HepG2 (cell line): ENCODE data around the gene CEBPE. TPM values are rescaled to one million over a fixed set of nuclear protein-coding genes. Genes with fewer than 3 reads are reported as not detected.

Experiments
- ATAC-seq: fragments of 200-7000 bp; cut with Tn5 transposase; 3 replicates; pipeline ENCODE4 v1.9.1; 2020; ENCODE audit warnings: mild to moderate bottlenecking, moderate library complexity
- BruUV-seq: library from RNA; stranded (reverse); fragments of 400-500 nt; replicated peaks from 2 replicates; lab custom pipeline; 2021; lab: Mats Ljungman, UMichigan
- CTCF ChIA-PET: fragments of 300-600 bp; formaldehyde crosslinking; extraction: SDS; loops from one replicate; lab custom pipeline; 2021; ENCODE audit warnings: low total read pairs, inconsistent platforms, low intra/inter-chr PET ratio; lab: Yijun Ruan, JAX
- POLR2A ChIA-PET: fragments of 350-600 bp; sonication (Branson Sonifier 250); formaldehyde crosslinking; loops from one replicate; lab custom pipeline; 2020; ENCODE audit warnings: antibody characterized with exemption, inconsistent platforms; lab: Yijun Ruan, JAX
- DNase-seq: peaks from one replicate; pipeline ENCODE4 v3.0.0-alpha.2; 2015; ENCODE audit warnings: low spot score
- FAIRE-seq: peaks from 3 replicates; lab custom pipeline; 2011; peaks lifted over from hg19 to GRCh38; lab: Jason Lieb, UNC
- H2AFZ ChIP-seq: one replicate; pipeline ENCODE4 v1.6.1; 2011; ENCODE audit warnings: low read length, inconsistent platforms
- H3K27ac ChIP-seq: fragments of 300-600 bp; 3 replicates; pipeline ENCODE4 v1.8.0; 2011; ENCODE audit warnings: mixed run types, mild to moderate bottlenecking, mixed read lengths, low read length, inconsistent platforms; ENCODE audit not compliant: insufficient read depth; ENCODE audit errors: extremely low read length
- H3K27me3 ChIP-seq, 2 experiments: fragments of 200-600 bp in 1 of 2; 2 replicates in 1 of 2; 3 replicates in 1 of 2; pipeline versions ENCODE4 v1.6.0 to v1.8.0; 2011; ENCODE audit warnings: low read length in 2 of 2, mild to moderate bottlenecking in 2 of 2, moderate library complexity in 2 of 2, inconsistent platforms in 1 of 2; ENCODE audit not compliant: insufficient read depth in 2 of 2, control insufficient read depth in 1 of 2
- H3K36me3 ChIP-seq, 2 experiments: fragments of 200-600 bp in 1 of 2; replicated peaks in 1 of 2; 2 replicates in 1 of 2; 3 replicates in 1 of 2; pipeline versions ENCODE4 v1.5.1 to v1.8.0; 2011; ENCODE audit warnings: low read length in 2 of 2, inconsistent platforms in 1 of 2; ENCODE audit not compliant: insufficient read depth in 2 of 2, control insufficient read depth in 1 of 2
- H3K4me1 ChIP-seq: 2 replicates; pipeline ENCODE4 v1.5.1; 2012; ENCODE audit warnings: low read length, inconsistent platforms; ENCODE audit not compliant: insufficient read depth
- H3K4me2 ChIP-seq: 2 replicates; pipeline ENCODE4 v1.6.0; 2011; ENCODE audit warnings: low read depth, low read length, inconsistent platforms
- H3K4me3 ChIP-seq, 3 experiments: fragments of 200-600 bp in 1 of 3; sonication (generic), shearing (Covaris generic) in 1 of 3; replicated peaks in 1 of 3; 2 replicates each; pipeline ENCODE4 v1.5.1; 2011 to 2016; ENCODE audit warnings: low read length in 3 of 3, inconsistent platforms in 2 of 3, low read depth in 2 of 3, mild to moderate bottlenecking in 2 of 3, control low read depth in 1 of 3, mixed read lengths in 1 of 3; ENCODE audit not compliant: insufficient read depth in 1 of 3
- H3K79me2 ChIP-seq: one replicate; pipeline ENCODE4 v1.6.1; 2011; ENCODE audit warnings: low read length, inconsistent platforms; ENCODE audit not compliant: insufficient read depth
- H3K9ac ChIP-seq: 2 replicates; pipeline ENCODE4 v1.6.0; 2011; ENCODE audit warnings: mild to moderate bottlenecking, low read depth, low read length, inconsistent platforms; ENCODE audit not compliant: insufficient read depth
- H3K9me3 ChIP-seq: 2 replicates; pipeline ENCODE4 v1.5.1; 2012; ENCODE audit warnings: mild to moderate bottlenecking, low read length
- H4K20me1 ChIP-seq: 2 replicates; pipeline ENCODE4 v1.6.0; 2011; ENCODE audit warnings: inconsistent platforms, mild to moderate bottlenecking, low read length, moderate library complexity; ENCODE audit not compliant: insufficient read depth
- CC2D1A ChIP-seq: sonication (generic); formaldehyde crosslinking; IDR thresholded peaks from 2 replicates; pipeline ENCODE4 v1.8.1; 2023; ENCODE audit warnings: mild to moderate bottlenecking, missing genetic modification reagents
- XRCC5 ChIP-seq: fragments of 200-400 bp; formaldehyde crosslinking; optimal IDR thresholded peaks from 2 replicates; pipeline ENCODE3; 2017; ENCODE audit warnings: mild to moderate bottlenecking, low read length
- WGBS: methylation state at CpG from one replicate; pipeline ENCODE4 v1.1.6; 2017; ENCODE audit warnings: low lambda C conversion rate; 5-methylcytosine and 5-hydroxymethylcytosine counted together
- in situ Hi-C: cut with HindIII; loops from 2 replicates; pipeline ENCODE4 v1.10.0; 2017; ENCODE audit warnings: low pct_unique_long_range_greater_than_20kb; ENCODE audit not compliant: extremely low pct_ligation_motif_present
- intact Hi-C: fragments of 100-400 bp; cut with micrococcal nuclease; formaldehyde crosslinking; loops from one replicate; pipeline ENCODE4 v1.10.0; 2022; ENCODE audit not compliant: unreplicated experiment
- polyA plus RNA-seq, 8 experiments: library from polyadenylated mRNA; depleted of rRNA in 3 of 8; stranded (reverse) in 7 of 8; unstranded in 1 of 8; fragments of >200 nt; fragmentation: Illumina TruSeq in 4 of 8; extraction: Trizol in 4 of 8; gene quantifications; 2 replicates each; pipeline versions ENCODE4 v1.2.1 to v1.2.3, GENCODE V29; 2011 to 2016; ENCODE audit warnings: low read depth in 4 of 8, missing spikeins in 1 of 8, mixed read lengths in 1 of 8; ENCODE audit not compliant: insufficient read depth in 1 of 8
- total RNA-seq, 5 experiments: library from RNA; depleted of rRNA; stranded (reverse); fragments of >200 nt; fragmentation: Illumina TruSeq; extraction: Trizol; gene quantifications; 2 replicates each; pipeline ENCODE4 v1.2.3, GENCODE V29; 2016; ENCODE audit warnings: low read depth in 1 of 5
- TF ChIP-seq, protein P1 (sequence below): sonication (generic); formaldehyde crosslinking; IDR thresholded peaks from 2 replicates; pipeline ENCODE4 v1.4.0; 2020; ENCODE audit warnings: mild to moderate bottlenecking, missing genetic modification reagents

Gene CEBPE
- total and polyA plus RNA-seq, 2 of the 13 experiments (the other 11 are each of a cell fraction or from before 2014, with no cell fraction given): 0.09 to 0.11 TPM

DNA sequence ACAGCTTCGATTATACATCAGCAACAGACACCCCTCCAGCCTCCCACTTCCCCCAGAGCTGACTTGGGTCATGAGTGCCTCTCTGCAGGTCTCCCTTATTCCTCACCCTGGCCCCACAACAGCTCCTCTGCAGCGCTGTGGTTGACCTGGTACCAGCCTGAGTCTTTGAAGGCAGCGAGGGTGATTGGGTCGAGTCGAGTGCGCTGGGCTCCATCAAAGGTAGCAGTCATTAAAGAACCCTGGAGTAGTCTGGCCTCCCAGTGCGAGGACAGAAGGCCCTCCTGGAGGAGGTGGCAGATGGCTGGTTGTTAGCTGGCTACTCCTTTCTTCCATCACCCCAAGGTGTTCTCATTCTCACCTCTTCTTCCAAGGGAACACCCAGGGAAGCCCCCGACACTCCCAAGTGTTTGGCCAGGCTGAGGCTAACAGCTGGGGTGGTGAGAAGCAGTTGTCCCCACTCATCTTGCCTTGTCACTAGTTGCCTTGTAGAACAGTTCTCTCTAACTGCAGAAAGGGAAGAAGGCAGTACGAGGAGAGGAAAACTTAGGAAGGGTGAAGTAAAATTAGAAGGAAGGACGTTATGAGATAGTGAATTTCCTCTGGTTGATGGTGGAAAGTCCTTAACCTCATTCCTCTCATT, 16.9 kb downstream of the CEBPE start:
- DNase-seq: no peak
- intact Hi-C loops: no loop called here

More for the DNA sequence above, 16.9 kb downstream of the CEBPE start:
- Histone ChIP-seq H3K9ac (no peak overlapping the region), H2AFZ (no peak overlapping the region), H3K27me3 (peaks cover 8 to 45% of the 10 kb centered on the region in 2 experiments), H3K79me2 (peaks cover 11% of the 10 kb centered on the region), H4K20me1 (no peaks in the 10 kb centered on the region; the same call in 1 of the 2 replicates), H3K4me3 (no peak overlapping the region), H3K4me2 (no peak overlapping the region), H3K27ac (no peak overlapping the region), H3K36me3 (peaks cover 12 to 21% of the 10 kb centered on the region in 2 experiments), H3K9me3 (no peaks in the 10 kb centered on the region), H3K4me1 (peaks cover 47% of the 10 kb centered on the region)
- 45% methylated on average over 10 of the region's 10 CpGs for WGBS
- BruUV-seq: no TSS peak
- POLR2A ChIA-PET: interaction anchor here (0.8 kb wide), 1 partner anchor 95 kb away, joined by 3 read pairs; no protein-coding TSS in a partner anchor
- ATAC-seq: peak; percentile 2; the same call in 1 of the 3 replicates
- TF ChIP-seq, protein P1, sequence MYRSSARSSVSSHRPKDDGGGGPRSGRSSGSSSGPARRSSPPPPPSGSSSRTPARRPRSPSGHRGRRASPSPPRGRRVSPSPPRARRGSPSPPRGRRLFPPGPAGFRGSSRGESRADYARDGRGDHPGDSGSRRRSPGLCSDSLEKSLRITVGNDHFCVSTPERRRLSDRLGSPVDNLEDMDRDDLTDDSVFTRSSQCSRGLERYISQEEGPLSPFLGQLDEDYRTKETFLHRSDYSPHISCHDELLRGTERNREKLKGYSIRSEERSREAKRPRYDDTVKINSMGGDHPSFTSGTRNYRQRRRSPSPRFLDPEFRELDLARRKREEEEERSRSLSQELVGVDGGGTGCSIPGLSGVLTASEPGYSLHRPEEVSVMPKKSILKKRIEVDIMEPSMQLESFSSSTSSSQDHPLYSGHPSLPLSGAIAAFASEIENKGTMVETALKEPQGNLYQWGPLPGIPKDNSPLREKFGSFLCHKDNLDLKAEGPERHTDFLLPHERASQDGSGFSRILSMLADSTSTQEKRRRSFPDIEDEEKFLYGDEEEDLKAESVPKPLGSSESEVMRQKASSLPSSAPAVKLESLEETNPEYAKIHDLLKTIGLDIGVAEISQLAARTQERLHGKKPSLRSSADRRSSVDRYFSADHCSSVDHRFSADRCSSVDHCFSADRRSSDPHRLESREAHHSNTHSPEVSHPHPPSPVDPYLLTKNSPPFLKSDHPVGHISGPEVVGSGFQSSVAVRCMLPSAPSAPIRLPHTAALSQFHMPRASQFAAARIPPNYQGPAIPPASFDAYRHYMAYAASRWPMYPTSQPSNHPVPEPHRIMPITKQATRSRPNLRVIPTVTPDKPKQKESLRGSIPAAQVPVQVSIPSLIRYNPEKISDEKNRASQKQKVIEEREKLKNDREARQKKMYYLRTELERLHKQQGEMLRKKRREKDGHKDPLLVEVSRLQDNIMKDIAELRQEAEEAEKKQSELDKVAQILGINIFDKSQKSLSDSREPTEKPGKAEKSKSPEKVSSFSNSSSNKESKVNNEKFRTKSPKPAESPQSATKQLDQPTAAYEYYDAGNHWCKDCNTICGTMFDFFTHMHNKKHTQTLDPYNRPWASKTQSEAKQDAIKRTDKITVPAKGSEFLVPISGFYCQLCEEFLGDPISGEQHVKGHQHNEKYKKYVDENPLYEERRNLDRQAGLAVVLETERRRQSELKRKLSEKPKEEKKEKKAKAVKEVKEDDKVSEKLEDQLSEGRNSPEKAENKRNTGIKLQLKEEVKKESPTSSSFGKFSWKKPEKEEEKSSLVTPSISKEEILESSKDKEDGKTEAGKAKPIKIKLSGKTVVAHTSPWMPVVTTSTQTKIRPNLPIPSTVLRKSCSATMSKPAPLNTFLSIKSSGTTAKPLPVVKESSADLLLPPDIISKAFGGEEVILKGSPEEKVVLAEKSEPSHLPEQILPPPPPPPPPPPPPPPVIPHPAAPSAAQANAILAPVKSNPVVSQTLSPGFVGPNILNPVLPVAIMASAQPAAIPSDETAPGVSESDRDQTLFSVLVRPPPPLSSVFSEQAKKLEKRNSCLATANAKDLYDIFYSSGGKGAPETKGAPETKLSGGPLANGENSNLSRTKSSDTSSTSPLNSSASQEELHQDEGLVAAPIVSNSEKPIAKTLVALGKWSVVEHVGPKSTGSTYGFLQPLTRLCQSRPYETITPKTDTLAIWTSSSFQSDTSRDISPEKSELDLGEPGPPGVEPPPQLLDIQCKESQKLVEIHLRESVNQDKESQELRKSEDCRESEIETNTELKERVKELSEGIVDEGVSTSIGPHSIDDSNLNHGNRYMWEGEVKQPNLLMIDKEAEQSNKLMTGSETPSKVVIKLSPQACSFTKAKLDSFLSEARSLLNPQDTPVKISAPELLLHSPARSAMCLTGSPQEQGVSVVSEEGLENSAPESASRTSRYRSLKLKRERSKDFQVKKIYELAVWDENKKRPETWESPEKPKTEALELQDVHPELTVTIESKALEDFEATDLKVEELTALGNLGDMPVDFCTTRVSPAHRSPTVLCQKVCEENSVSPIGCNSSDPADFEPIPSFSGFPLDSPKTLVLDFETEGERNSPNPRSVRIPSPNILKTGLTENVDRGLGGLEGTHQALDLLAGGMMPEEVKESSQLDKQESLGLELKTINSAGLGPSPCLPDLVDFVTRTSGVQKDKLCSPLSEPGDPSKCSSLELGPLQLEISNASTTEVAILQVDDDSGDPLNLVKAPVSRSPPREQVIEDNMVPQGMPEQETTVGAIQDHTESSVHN: 0 out of 2 replicates have a peak, but pooled peaks have one; percentile 46
- no peak for TF ChIP-seq CC2D1A (CRISPR knock-in tag)
- no peak for TF ChIP-seq XRCC5
- TF ChIP-seq, all 625 proteins: peak for 1
- CTCF ChIA-PET: no interaction called here
- FAIRE-seq: no peak
- in situ Hi-C loops: no loop called here
